Measurements from ENCODE around the gene TRIM44. TPM values are rescaled to one million over a fixed set of nuclear protein-coding genes. Genes with fewer than 3 reads are reported as not detected.
"Not testable (repeated sequence)": the region's sequence is repeated elsewhere in the genome, so short reads cannot be mapped to it uniquely, and the experiment has no call there.

Gene TRIM44
- total RNA-seq, 1 donor from 2014 or later: 42.3 TPM

GRCh38 chr11:35663408-35663702 is 780 bp downstream of the TRIM44 start:
- peaks cover 48% of the 10 kb centered on the region for H3K9me3 ChIP-seq (replicated peaks)
- intact Hi-C loops (cut with micrococcal nuclease): no loop called here
- H3K27me3 ChIP-seq (ENCODE audit: low read depth): no peaks in the 10 kb centered on the region
- peaks cover 36% of the 10 kb centered on the region for H3K4me1 ChIP-seq
- H3K27ac ChIP-seq (replicated peaks): peak overlapping the region; percentile 95
- peaks cover 16% of the 10 kb centered on the region for H3K36me3 ChIP-seq
- H3K4me3 ChIP-seq: peak overlapping the region; percentile 79
- no peak for DNase-seq
- no peak for TF ChIP-seq CTCF (IDR thresholded peaks at IDR 0.05; ENCODE audit: borderline replicate concordance)

- H3K27me3 ChIP-seq (ENCODE audit: low read depth): no peaks in the 10 kb centered on the region
- H3K27ac ChIP-seq (replicated peaks): no peak overlapping the region
- DNase-seq: no peak
- peaks cover 37% of the 10 kb centered on the region for H3K4me1 ChIP-seq
- peaks cover 18% of the 10 kb centered on the region for H3K36me3 ChIP-seq
- H3K9me3 ChIP-seq (replicated peaks): peaks cover 50% of the 10 kb centered on the region
- no peak for TF ChIP-seq CTCF (IDR thresholded peaks at IDR 0.05; ENCODE audit: borderline replicate concordance)
- H3K4me3 ChIP-seq: peak overlapping the region; percentile 79
- intact Hi-C loops (cut with micrococcal nuclease): no loop called here
Measured at GRCh38 chr11:35664977-35665441, 2.4 kb downstream of the TRIM44 start.

- Histone ChIP-seq H3K36me3 (peaks cover 18% of the 10 kb centered on the region), H3K27me3 (ENCODE audit: low read depth) (no peaks in the 10 kb centered on the region), H3K9me3 (replicated peaks) (peaks cover 50% of the 10 kb centered on the region), H3K27ac (replicated peaks) (no peak overlapping the region), H3K4me1 (peaks cover 49% of the 10 kb centered on the region), H3K4me3 (no peak overlapping the region)
- no peak for DNase-seq
- no peak for TF ChIP-seq CTCF (IDR thresholded peaks at IDR 0.05; ENCODE audit: borderline replicate concordance)
- intact Hi-C loops (cut with micrococcal nuclease): no loop called here
Measured at GRCh38 chr11:35667257-35667656, 4.7 kb downstream of the TRIM44 start.

GRCh38 chr11:35668350-35668749 is 5.8 kb downstream of the TRIM44 start:
- DNase-seq; H3K4me3 ChIP-seq; intact Hi-C loops (cut with micrococcal nuclease); H3K27ac ChIP-seq (replicated peaks); H3K27me3 ChIP-seq (ENCODE audit: low read depth): not testable (repeated sequence)
- peaks cover 18% of the 10 kb centered on the region for H3K36me3 ChIP-seq
- peaks cover 53% of the 10 kb centered on the region for H3K4me1 ChIP-seq
- peaks cover 50% of the 10 kb centered on the region for H3K9me3 ChIP-seq (replicated peaks)

GRCh38 chr11:35671396-35672127 is 9.0 kb downstream of the TRIM44 start:
- H3K9me3 ChIP-seq (replicated peaks): peaks cover 19% of the 10 kb centered on the region
- DNase-seq: no peak
- H3K4me1 ChIP-seq: peaks cover 57% of the 10 kb centered on the region
- peaks cover 11% of the 10 kb centered on the region for H3K36me3 ChIP-seq
- intact Hi-C loops (cut with micrococcal nuclease): no loop called here
- H3K27me3 ChIP-seq (ENCODE audit: low read depth): no peaks in the 10 kb centered on the region
- TF ChIP-seq CTCF (IDR thresholded peaks at IDR 0.05; ENCODE audit: borderline replicate concordance): no peak
- no peak overlapping the region for H3K27ac ChIP-seq (replicated peaks)
- no peak overlapping the region for H3K4me3 ChIP-seq

GRCh38 chr11:35672608-35673007 is 10.0 kb downstream of the TRIM44 start:
- Histone ChIP-seq H3K27me3 (ENCODE audit: low read depth) (no peaks in the 10 kb centered on the region), H3K4me1 (peaks cover 66% of the 10 kb centered on the region), H3K36me3 (peaks cover 4% of the 10 kb centered on the region), H3K27ac (replicated peaks) (no peak overlapping the region), H3K4me3 (no peak overlapping the region), H3K9me3 (replicated peaks) (peaks cover 9% of the 10 kb centered on the region)
- intact Hi-C loops (cut with micrococcal nuclease): no loop called here
- no peak for TF ChIP-seq CTCF (IDR thresholded peaks at IDR 0.05; ENCODE audit: borderline replicate concordance)
- no peak for DNase-seq
